ENCODE data around the gene TPST1.
"Not testable (repeated sequence)": the region's sequence is repeated elsewhere in the genome, so short reads cannot be mapped to it uniquely, and the experiment has no call there.

TPST1 gene

GRCh38 chr7:66396052-66396451, 190.9 kb downstream of the TPST1 start:
- H3K36me3 ChIP-seq (ENCODE audit: control insufficient read depth, insufficient read depth, low read length); H3K27me3 ChIP-seq (ENCODE audit: insufficient read depth, low read length, poor library complexity); H2BK5ac ChIP-seq (ENCODE audit: low read length); H3K56ac ChIP-seq (ENCODE audit: low read length); H3K79me1 ChIP-seq (ENCODE audit: low read length); H3K4me2 ChIP-seq (ENCODE audit: low read length); H4K8ac ChIP-seq (ENCODE audit: low read depth, low read length); H4K5ac ChIP-seq (ENCODE audit: low read length); H3K4me3 ChIP-seq (ENCODE audit: low read length); H2AK5ac ChIP-seq (ENCODE audit: low read length); H3K27ac ChIP-seq (ENCODE audit: low read depth, low read length); H3K79me2 ChIP-seq (ENCODE audit: control insufficient read depth, insufficient read depth, low read length); H2BK120ac ChIP-seq (ENCODE audit: low read depth, low read length); H3K23ac ChIP-seq (ENCODE audit: low read length); DNase-seq; H3K9ac ChIP-seq (ENCODE audit: low read length); H2BK15ac ChIP-seq (replicated peaks; ENCODE audit: low read depth); H3K18ac ChIP-seq (ENCODE audit: low read length); H3K4ac ChIP-seq (ENCODE audit: low read depth, low read length); H3K4me1 ChIP-seq (ENCODE audit: control insufficient read depth, low read depth, low read length): not testable (repeated sequence)
- WGBS (ENCODE audit: extremely low coverage, insufficient coverage, low lambda C conversion rate): no CpG with 5 or more reads among the region's 3 CpGs

- not testable (repeated sequence) for H3K23ac ChIP-seq (ENCODE audit: low read length); H2BK120ac ChIP-seq (ENCODE audit: low read depth, low read length); H4K8ac ChIP-seq (ENCODE audit: low read depth, low read length); H2BK5ac ChIP-seq (ENCODE audit: low read length); H3K79me1 ChIP-seq (ENCODE audit: low read length); H3K56ac ChIP-seq (ENCODE audit: low read length); DNase-seq; H3K9ac ChIP-seq (ENCODE audit: low read length); H3K36me3 ChIP-seq (ENCODE audit: control insufficient read depth, insufficient read depth, low read length); H3K27ac ChIP-seq (ENCODE audit: low read depth, low read length); H3K18ac ChIP-seq (ENCODE audit: low read length); H3K4ac ChIP-seq (ENCODE audit: low read depth, low read length); H2AK5ac ChIP-seq (ENCODE audit: low read length); H4K5ac ChIP-seq (ENCODE audit: low read length); H3K27me3 ChIP-seq (ENCODE audit: insufficient read depth, low read length, poor library complexity); H3K4me1 ChIP-seq (ENCODE audit: control insufficient read depth, low read depth, low read length); H2BK15ac ChIP-seq (replicated peaks; ENCODE audit: low read depth); H3K4me2 ChIP-seq (ENCODE audit: low read length); H3K79me2 ChIP-seq (ENCODE audit: control insufficient read depth, insufficient read depth, low read length); H3K4me3 ChIP-seq (ENCODE audit: low read length)
- WGBS (ENCODE audit: extremely low coverage, insufficient coverage, low lambda C conversion rate): no CpG with 5 or more reads among the region's 5 CpGs
Observed at GRCh38 chr7:66398841-66399240, 193.7 kb downstream of the TPST1 start.

GRCh38 chr7:66399566-66399965, 194.4 kb downstream of the TPST1 start:
- no peak overlapping the region for H2BK5ac ChIP-seq (ENCODE audit: low read length)
- no peaks in the 10 kb centered on the region for H3K79me2 ChIP-seq (ENCODE audit: control insufficient read depth, insufficient read depth, low read length)
- no peaks in the 10 kb centered on the region for H3K4me1 ChIP-seq (ENCODE audit: control insufficient read depth, low read depth, low read length)
- no peak overlapping the region for H3K4me3 ChIP-seq (ENCODE audit: low read length)
- H2BK15ac ChIP-seq (replicated peaks; ENCODE audit: low read depth): no peak overlapping the region
- H4K8ac ChIP-seq (ENCODE audit: low read depth, low read length): no peak overlapping the region
- H3K18ac ChIP-seq (ENCODE audit: low read length): no peak overlapping the region
- H3K4ac ChIP-seq (ENCODE audit: low read depth, low read length): no peak overlapping the region
- no peak overlapping the region for H3K27ac ChIP-seq (ENCODE audit: low read depth, low read length)
- H3K36me3 ChIP-seq (ENCODE audit: control insufficient read depth, insufficient read depth, low read length): no peaks in the 10 kb centered on the region
- H3K23ac ChIP-seq (ENCODE audit: low read length): no peak overlapping the region
- no peak overlapping the region for H3K9ac ChIP-seq (ENCODE audit: low read length)
- no peaks in the 10 kb centered on the region for H3K79me1 ChIP-seq (ENCODE audit: low read length)
- DNase-seq: no peak
- no peak overlapping the region for H4K5ac ChIP-seq (ENCODE audit: low read length)
- H2AK5ac ChIP-seq (ENCODE audit: low read length): no peak overlapping the region
- no peak overlapping the region for H3K56ac ChIP-seq (ENCODE audit: low read length)
- no peak overlapping the region for H2BK120ac ChIP-seq (ENCODE audit: low read depth, low read length)
- H3K27me3 ChIP-seq (ENCODE audit: insufficient read depth, low read length, poor library complexity): no peaks in the 10 kb centered on the region
- H3K4me2 ChIP-seq (ENCODE audit: low read length): no peak overlapping the region

- Histone ChIP-seq H2AK5ac (ENCODE audit: low read length) (no peak overlapping the region), H4K5ac (ENCODE audit: low read length) (no peak overlapping the region), H2BK15ac (replicated peaks; ENCODE audit: low read depth) (no peak overlapping the region), H2BK5ac (ENCODE audit: low read length) (no peak overlapping the region), H3K79me2 (ENCODE audit: control insufficient read depth, insufficient read depth, low read length) (no peaks in the 10 kb centered on the region), H3K9ac (ENCODE audit: low read length) (no peak overlapping the region), H3K4me3 (ENCODE audit: low read length) (no peak overlapping the region), H3K27ac (ENCODE audit: low read depth, low read length) (no peak overlapping the region), H3K23ac (ENCODE audit: low read length) (no peak overlapping the region), H3K4me1 (ENCODE audit: control insufficient read depth, low read depth, low read length) (no peaks in the 10 kb centered on the region), H3K4me2 (ENCODE audit: low read length) (no peak overlapping the region), H2BK120ac (ENCODE audit: low read depth, low read length) (no peak overlapping the region), H3K27me3 (ENCODE audit: insufficient read depth, low read length, poor library complexity) (no peaks in the 10 kb centered on the region), H3K79me1 (ENCODE audit: low read length) (no peaks in the 10 kb centered on the region), H3K36me3 (ENCODE audit: control insufficient read depth, insufficient read depth, low read length) (no peaks in the 10 kb centered on the region), H3K18ac (ENCODE audit: low read length) (no peak overlapping the region), H4K8ac (ENCODE audit: low read depth, low read length) (no peak overlapping the region), H3K4ac (ENCODE audit: low read depth, low read length) (no peak overlapping the region), H3K56ac (ENCODE audit: low read length) (no peak overlapping the region)
- WGBS (ENCODE audit: extremely low coverage, insufficient coverage, low lambda C conversion rate): no CpG with 5 or more reads among the region's 3 CpGs
- DNase-seq: no peak
Observed at GRCh38 chr7:66400400-66400799, 195.3 kb downstream of the TPST1 start.

- not testable (repeated sequence) for H3K4me3 ChIP-seq (ENCODE audit: low read length); H3K27me3 ChIP-seq (ENCODE audit: insufficient read depth, low read length, poor library complexity); H3K36me3 ChIP-seq (ENCODE audit: control insufficient read depth, insufficient read depth, low read length)
Observed at GRCh38 chr7:66401126-66401525, 196.0 kb downstream of the TPST1 start.

GRCh38 chr7:66401932-66402331, 196.8 kb downstream of the TPST1 start:
- H3K79me2 ChIP-seq (ENCODE audit: control insufficient read depth, insufficient read depth, low read length); H3K56ac ChIP-seq (ENCODE audit: low read length): not testable (repeated sequence)
- WGBS (ENCODE audit: extremely low coverage, insufficient coverage, low lambda C conversion rate): no CpG with 5 or more reads among the region's 3 CpGs

More at GRCh38 chr7:66401126-66401525, 196.0 kb downstream of the TPST1 start:
- not testable (repeated sequence) for H3K9ac ChIP-seq (ENCODE audit: low read length); H3K79me1 ChIP-seq (ENCODE audit: low read length); H3K27ac ChIP-seq (ENCODE audit: low read depth, low read length); H3K18ac ChIP-seq (ENCODE audit: low read length); H2BK15ac ChIP-seq (replicated peaks; ENCODE audit: low read depth); H2BK5ac ChIP-seq (ENCODE audit: low read length); H3K79me2 ChIP-seq (ENCODE audit: control insufficient read depth, insufficient read depth, low read length); H3K4ac ChIP-seq (ENCODE audit: low read depth, low read length); H3K23ac ChIP-seq (ENCODE audit: low read length); H4K5ac ChIP-seq (ENCODE audit: low read length); DNase-seq; H3K4me2 ChIP-seq (ENCODE audit: low read length); H2BK120ac ChIP-seq (ENCODE audit: low read depth, low read length); H3K4me1 ChIP-seq (ENCODE audit: control insufficient read depth, low read depth, low read length); H3K56ac ChIP-seq (ENCODE audit: low read length); H2AK5ac ChIP-seq (ENCODE audit: low read length); H4K8ac ChIP-seq (ENCODE audit: low read depth, low read length)
- no CpG with 5 or more reads among the region's 4 CpGs for WGBS (ENCODE audit: extremely low coverage, insufficient coverage, low lambda C conversion rate)

More at GRCh38 chr7:66401932-66402331, 196.8 kb downstream of the TPST1 start:
- not testable (repeated sequence) for H3K4me2 ChIP-seq (ENCODE audit: low read length); H2BK15ac ChIP-seq (replicated peaks; ENCODE audit: low read depth); H3K79me1 ChIP-seq (ENCODE audit: low read length); H2BK5ac ChIP-seq (ENCODE audit: low read length); H3K4me1 ChIP-seq (ENCODE audit: control insufficient read depth, low read depth, low read length); H3K27ac ChIP-seq (ENCODE audit: low read depth, low read length); H3K18ac ChIP-seq (ENCODE audit: low read length); H3K9ac ChIP-seq (ENCODE audit: low read length); H3K23ac ChIP-seq (ENCODE audit: low read length); H4K8ac ChIP-seq (ENCODE audit: low read depth, low read length); H3K4me3 ChIP-seq (ENCODE audit: low read length); H3K4ac ChIP-seq (ENCODE audit: low read depth, low read length); H4K5ac ChIP-seq (ENCODE audit: low read length); H3K36me3 ChIP-seq (ENCODE audit: control insufficient read depth, insufficient read depth, low read length); H2BK120ac ChIP-seq (ENCODE audit: low read depth, low read length); DNase-seq; H2AK5ac ChIP-seq (ENCODE audit: low read length); H3K27me3 ChIP-seq (ENCODE audit: insufficient read depth, low read length, poor library complexity)
